Neural cell (in vitro differentiated cells): ENCODE measurements around the gene BRD2. TPM values are rescaled to one million over a fixed set of nuclear protein-coding genes. Genes with fewer than 3 reads are reported as not detected.

Experiments
- H2AFZ ChIP-seq: fragments of 200-600, 300-800 bp; sonication (generic), shearing (Covaris generic); 2 replicates; pipeline ENCODE4 v1.6.0; 2014; ENCODE audit warnings: low read depth, mild to moderate bottlenecking, antibody characterized with exemption, low read length, moderate library complexity
- H3F3A ChIP-seq: fragments of 200-600 bp; shearing (Covaris generic); 2 replicates; pipeline ENCODE4 v1.6.1; 2016; ENCODE audit warnings: mild to moderate bottlenecking, moderate library complexity, mixed read lengths, antibody characterized with exemption, low read length; ENCODE audit not compliant: insufficient read depth, poor library complexity, severe bottlenecking
- H3K27ac ChIP-seq: fragments of 200-600, 300-800 bp; sonication (generic), shearing (Covaris generic); 2 replicates; pipeline ENCODE4 v1.5.1; 2014; ENCODE audit warnings: mild to moderate bottlenecking, low read length, moderate library complexity
- H3K27me3 ChIP-seq: fragments of 300-800, 200-600 bp; sonication (generic), shearing (Covaris generic); 2 replicates; pipeline ENCODE4 v1.6.0; 2014; ENCODE audit warnings: mild to moderate bottlenecking, low read depth, low read length, moderate library complexity; ENCODE audit not compliant: insufficient read depth
- H3K36me3 ChIP-seq: fragments of 300-800, 200-600 bp; sonication (generic), shearing (Covaris generic); 2 replicates; pipeline ENCODE4 v1.5.1; 2014; ENCODE audit warnings: mild to moderate bottlenecking, antibody characterized with exemption, low read length, moderate library complexity; ENCODE audit not compliant: insufficient read depth
- H3K4me2 ChIP-seq: fragments of 300-800, 200-600 bp; sonication (generic), shearing (Covaris generic); 2 replicates; pipeline ENCODE4 v1.6.0; 2014; ENCODE audit warnings: mild to moderate bottlenecking, low read length
- H3K4me3 ChIP-seq: fragments of 300-800, 200-600 bp; sonication (generic), shearing (Covaris generic); 2 replicates; pipeline ENCODE4 v1.5.1; 2014; ENCODE audit warnings: mild to moderate bottlenecking, low read length, moderate library complexity
- H3K79me2 ChIP-seq: fragments of 200-600 bp; shearing (Covaris generic); replicated peaks from 2 replicates; pipeline ENCODE4 v1.6.0; 2014; ENCODE audit warnings: mild to moderate bottlenecking, low read length, moderate library complexity; ENCODE audit not compliant: insufficient read depth
- H3K9ac ChIP-seq: fragments of 300-800, 200-600 bp; sonication (generic), shearing (Covaris generic); 2 replicates; pipeline ENCODE4 v1.6.1; 2016; ENCODE audit warnings: mild to moderate bottlenecking, low read length, mixed read lengths
- H3K9me2 ChIP-seq: fragments of 200-600 bp; shearing (Covaris generic); 2 replicates; pipeline ENCODE4 v1.6.1; 2016; ENCODE audit warnings: mild to moderate bottlenecking, low read length, mixed read lengths; ENCODE audit not compliant: insufficient read depth
- H3K9me3 ChIP-seq: fragments of 200-600, 300-800 bp; sonication (generic), shearing (Covaris generic); 2 replicates; pipeline ENCODE4 v1.6.1; 2016; ENCODE audit warnings: mild to moderate bottlenecking, mixed run types, low read length, moderate library complexity, mixed read lengths
- H4K20me1 ChIP-seq: fragments of 200-600 bp; shearing (Covaris generic); 2 replicates; pipeline ENCODE4 v1.6.1; 2016; ENCODE audit warnings: mild to moderate bottlenecking, mixed run types; ENCODE audit not compliant: insufficient read depth
- EP300 ChIP-seq: fragments of 450-650 bp; conservative IDR thresholded peaks from 2 replicates; pipeline ENCODE4 v1.6.1; 2014; ENCODE audit warnings: antibody characterized with exemption, mild to moderate bottlenecking, moderate library complexity; ENCODE audit not compliant: poor library complexity, severe bottlenecking
- EZH2 ChIP-seq: fragments of 200-600, 300-800 bp; shearing (Covaris generic), sonication (generic); IDR thresholded peaks from 2 replicates; pipeline ENCODE4 v1.6.1; 2014; ENCODE audit warnings: antibody characterized with exemption, low read length, borderline replicate concordance, mild to moderate bottlenecking; ENCODE audit not compliant: insufficient read depth, poor library complexity, severe bottlenecking
- MXI1 ChIP-seq: fragments of 450-650 bp; conservative IDR thresholded peaks from 2 replicates; pipeline ENCODE4 v1.6.1; 2014; ENCODE audit warnings: antibody characterized with exemption, mild to moderate bottlenecking; ENCODE audit not compliant: poor library complexity, severe bottlenecking
- POLR2AphosphoS5 ChIP-seq: IDR thresholded peaks from 2 replicates; pipeline ENCODE4 v1.6.1; 2012
- RAD21 ChIP-seq: fragments of 450-650 bp; conservative IDR thresholded peaks from 2 replicates; pipeline ENCODE4 v1.6.1; 2014; ENCODE audit warnings: antibody characterized with exemption, mild to moderate bottlenecking, moderate library complexity
- SMC3 ChIP-seq: fragments of 450-650 bp; conservative IDR thresholded peaks from 2 replicates; pipeline ENCODE4 v1.6.1; 2014; ENCODE audit warnings: antibody characterized with exemption, mild to moderate bottlenecking, moderate library complexity; ENCODE audit not compliant: poor library complexity
- TAF1 ChIP-seq: IDR thresholded peaks from 2 replicates; pipeline ENCODE4 v1.6.1; 2012; ENCODE audit warnings: low read depth
- polyA plus RNA-seq: library from polyadenylated mRNA; depleted of rRNA; stranded (reverse); fragments of >200 nt; gene quantifications from 2 replicates; pipeline ENCODE4 v1.2.3, GENCODE V29; 2014
- TF ChIP-seq, protein P1 (sequence below): fragments of 450-650 bp; IDR thresholded peaks from 2 replicates; pipeline ENCODE4 v1.5.1; 2014; ENCODE audit warnings: antibody characterized with exemption, mild to moderate bottlenecking, moderate library complexity; ENCODE audit not compliant: poor library complexity, severe bottlenecking
- TF ChIP-seq, protein P2 (sequence below): IDR thresholded peaks from 2 replicates; pipeline ENCODE4 v1.6.1; 2012; ENCODE audit warnings: borderline replicate concordance

BRD2 gene
- polyA plus RNA-seq, 1 donor from 2014 or later, result 107 TPM

DNA sequence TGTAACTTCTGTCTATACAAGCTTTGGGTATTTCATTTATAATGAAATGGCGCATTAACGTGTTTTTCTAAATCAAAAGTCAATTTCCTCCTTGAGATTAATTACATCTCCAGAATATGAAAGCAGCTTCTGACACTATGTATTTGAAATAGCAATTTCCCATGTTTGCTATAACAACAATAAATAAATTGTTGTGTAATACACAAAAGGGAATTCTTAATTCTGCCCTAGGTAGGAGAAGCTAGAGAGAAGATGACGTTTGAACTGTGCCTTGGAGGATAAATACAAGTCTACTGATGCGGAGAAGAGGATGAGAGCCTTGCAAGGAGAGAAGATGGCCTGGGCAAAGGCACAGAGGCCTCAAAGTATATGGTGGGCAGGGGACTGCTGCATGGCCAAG lies 48.6 kb downstream of the BRD2 start:
- Histone ChIP-seq H3K4me2 (no peak overlapping the region), H3K4me3 (no peak overlapping the region), H3K9me3 (no peaks in the 10 kb centered on the region), H3K27me3 (no peaks in the 10 kb centered on the region), H2AFZ (no peak overlapping the region), H3K9me2 (no peaks in the 10 kb centered on the region), H3K27ac (no peak overlapping the region), H3K9ac (no peak overlapping the region), H3F3A (no peaks in the 10 kb centered on the region), H4K20me1 (no peaks in the 10 kb centered on the region), H3K79me2 (no peaks in the 10 kb centered on the region), H3K36me3 (no peaks in the 10 kb centered on the region)
- TF ChIP-seq EZH2 (no peak), EP300 (no peak), SMC3 (no peak), TAF1 (no peak), POLR2AphosphoS5 (no peak), RAD21 (no peak), MXI1 (no peak)
- TF ChIP-seq, protein P1, sequence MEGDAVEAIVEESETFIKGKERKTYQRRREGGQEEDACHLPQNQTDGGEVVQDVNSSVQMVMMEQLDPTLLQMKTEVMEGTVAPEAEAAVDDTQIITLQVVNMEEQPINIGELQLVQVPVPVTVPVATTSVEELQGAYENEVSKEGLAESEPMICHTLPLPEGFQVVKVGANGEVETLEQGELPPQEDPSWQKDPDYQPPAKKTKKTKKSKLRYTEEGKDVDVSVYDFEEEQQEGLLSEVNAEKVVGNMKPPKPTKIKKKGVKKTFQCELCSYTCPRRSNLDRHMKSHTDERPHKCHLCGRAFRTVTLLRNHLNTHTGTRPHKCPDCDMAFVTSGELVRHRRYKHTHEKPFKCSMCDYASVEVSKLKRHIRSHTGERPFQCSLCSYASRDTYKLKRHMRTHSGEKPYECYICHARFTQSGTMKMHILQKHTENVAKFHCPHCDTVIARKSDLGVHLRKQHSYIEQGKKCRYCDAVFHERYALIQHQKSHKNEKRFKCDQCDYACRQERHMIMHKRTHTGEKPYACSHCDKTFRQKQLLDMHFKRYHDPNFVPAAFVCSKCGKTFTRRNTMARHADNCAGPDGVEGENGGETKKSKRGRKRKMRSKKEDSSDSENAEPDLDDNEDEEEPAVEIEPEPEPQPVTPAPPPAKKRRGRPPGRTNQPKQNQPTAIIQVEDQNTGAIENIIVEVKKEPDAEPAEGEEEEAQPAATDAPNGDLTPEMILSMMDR, result no peak
- TF ChIP-seq, protein P2, sequence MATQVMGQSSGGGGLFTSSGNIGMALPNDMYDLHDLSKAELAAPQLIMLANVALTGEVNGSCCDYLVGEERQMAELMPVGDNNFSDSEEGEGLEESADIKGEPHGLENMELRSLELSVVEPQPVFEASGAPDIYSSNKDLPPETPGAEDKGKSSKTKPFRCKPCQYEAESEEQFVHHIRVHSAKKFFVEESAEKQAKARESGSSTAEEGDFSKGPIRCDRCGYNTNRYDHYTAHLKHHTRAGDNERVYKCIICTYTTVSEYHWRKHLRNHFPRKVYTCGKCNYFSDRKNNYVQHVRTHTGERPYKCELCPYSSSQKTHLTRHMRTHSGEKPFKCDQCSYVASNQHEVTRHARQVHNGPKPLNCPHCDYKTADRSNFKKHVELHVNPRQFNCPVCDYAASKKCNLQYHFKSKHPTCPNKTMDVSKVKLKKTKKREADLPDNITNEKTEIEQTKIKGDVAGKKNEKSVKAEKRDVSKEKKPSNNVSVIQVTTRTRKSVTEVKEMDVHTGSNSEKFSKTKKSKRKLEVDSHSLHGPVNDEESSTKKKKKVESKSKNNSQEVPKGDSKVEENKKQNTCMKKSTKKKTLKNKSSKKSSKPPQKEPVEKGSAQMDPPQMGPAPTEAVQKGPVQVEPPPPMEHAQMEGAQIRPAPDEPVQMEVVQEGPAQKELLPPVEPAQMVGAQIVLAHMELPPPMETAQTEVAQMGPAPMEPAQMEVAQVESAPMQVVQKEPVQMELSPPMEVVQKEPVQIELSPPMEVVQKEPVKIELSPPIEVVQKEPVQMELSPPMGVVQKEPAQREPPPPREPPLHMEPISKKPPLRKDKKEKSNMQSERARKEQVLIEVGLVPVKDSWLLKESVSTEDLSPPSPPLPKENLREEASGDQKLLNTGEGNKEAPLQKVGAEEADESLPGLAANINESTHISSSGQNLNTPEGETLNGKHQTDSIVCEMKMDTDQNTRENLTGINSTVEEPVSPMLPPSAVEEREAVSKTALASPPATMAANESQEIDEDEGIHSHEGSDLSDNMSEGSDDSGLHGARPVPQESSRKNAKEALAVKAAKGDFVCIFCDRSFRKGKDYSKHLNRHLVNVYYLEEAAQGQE, result no peak

DNA sequence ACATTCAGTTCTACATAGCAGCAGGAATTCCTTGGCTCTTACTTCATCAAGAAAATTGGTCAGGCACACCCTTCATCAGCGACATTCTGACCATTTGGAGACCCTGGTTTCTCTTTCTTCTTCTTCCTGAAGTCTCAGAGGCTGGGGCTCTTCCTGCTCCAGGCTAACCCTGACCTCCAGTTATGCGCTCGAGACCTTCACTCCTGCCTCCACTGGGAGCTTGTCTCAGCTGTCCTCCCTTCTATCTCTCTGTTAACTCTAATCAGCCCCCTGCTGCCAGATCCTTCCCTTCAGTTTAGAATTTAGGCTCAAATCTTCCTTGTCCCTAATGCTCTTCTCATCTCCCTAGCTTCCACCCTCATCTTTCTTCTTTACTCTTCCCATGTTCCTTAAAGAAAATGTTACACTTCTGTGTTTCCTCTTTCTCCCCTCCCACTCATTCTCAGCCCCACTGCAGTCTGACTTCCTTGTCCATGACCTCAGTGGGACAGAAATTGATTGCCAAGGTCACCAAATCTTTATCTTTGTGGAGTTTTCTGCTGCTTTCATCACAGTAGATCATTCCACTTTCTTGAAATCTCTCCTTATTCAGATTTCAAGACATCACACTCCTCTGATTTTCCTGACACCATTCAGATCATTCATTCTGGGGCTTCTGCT lies 49.4 kb downstream of the BRD2 start:
- H2AFZ ChIP-seq, result no peak overlapping the region
- no peaks in the 10 kb centered on the region for H3K27me3 ChIP-seq
- TF ChIP-seq EZH2, result no peak
- H3K4me2 ChIP-seq, result no peak overlapping the region
- no peaks in the 10 kb centered on the region for H3K36me3 ChIP-seq
- no peak overlapping the region for H3K27ac ChIP-seq
- H3F3A ChIP-seq, result no peaks in the 10 kb centered on the region
- H3K4me3 ChIP-seq, result no peak overlapping the region
- H3K9ac ChIP-seq, result no peak overlapping the region
- no peaks in the 10 kb centered on the region for H3K79me2 ChIP-seq
- no peaks in the 10 kb centered on the region for H4K20me1 ChIP-seq
- no peaks in the 10 kb centered on the region for H3K9me2 ChIP-seq
- no peaks in the 10 kb centered on the region for H3K9me3 ChIP-seq
